ENCODE measurements around the gene RNPEPL1.

RNPEPL1 gene

DNA sequence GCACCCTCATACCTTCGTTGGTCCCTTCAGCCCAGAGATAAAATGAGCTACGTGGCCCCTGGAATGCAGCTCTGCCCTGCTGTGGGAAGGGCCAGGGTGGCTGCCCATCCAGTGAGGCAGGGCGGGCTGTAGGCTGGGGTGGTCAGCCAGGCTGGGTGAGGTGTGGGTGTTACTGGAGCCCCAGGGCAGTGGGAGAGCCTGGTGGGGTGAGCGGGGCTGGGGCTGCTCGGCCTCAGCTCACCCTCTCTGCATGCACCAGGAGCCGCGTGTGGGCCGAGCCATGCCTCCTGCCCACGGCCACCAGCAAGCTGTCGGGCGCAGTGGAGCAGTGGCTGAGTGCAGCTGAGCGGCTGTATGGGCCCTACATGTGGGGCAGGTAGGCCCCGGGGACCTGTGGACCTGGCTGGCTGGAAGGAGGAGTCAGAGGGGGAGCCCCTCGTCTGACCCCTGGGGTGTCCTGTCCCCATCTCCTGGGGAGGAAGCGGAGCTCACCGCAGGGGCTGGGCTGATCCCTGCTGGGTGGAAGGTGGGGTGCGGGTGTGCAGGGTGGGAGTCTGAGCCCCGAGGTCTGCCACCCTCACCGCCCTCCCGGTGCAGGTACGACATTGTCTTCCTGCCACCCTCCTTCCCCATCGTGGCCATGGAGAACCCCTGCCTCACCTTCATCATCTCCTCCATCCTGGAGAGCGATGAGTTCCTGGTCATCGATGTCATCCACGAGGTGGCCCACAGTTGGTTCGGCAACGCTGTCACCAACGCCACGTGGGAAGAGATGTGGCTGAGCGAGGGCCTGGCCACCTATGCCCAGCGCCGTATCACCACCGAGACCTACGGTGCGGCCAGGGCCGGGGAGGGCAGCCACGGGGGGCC is 5.5 kb downstream of the RNPEPL1 start:
- Histone ChIP-seq H3K9me2 (replicated peaks; ENCODE audit: insufficient read depth, low read length) (no peaks in the 10 kb centered on the region), H3K27me3 (ENCODE audit: low read length) (no peaks in the 10 kb centered on the region), H3K4me2 (ENCODE audit: low read depth, low read length, poor library complexity, severe bottlenecking) (no peak overlapping the region), H3K9ac (ENCODE audit: low read length) (no peak overlapping the region), H3K27ac (ENCODE audit: low read depth, low read length) (no peak overlapping the region), H3K4me3 (ENCODE audit: insufficient read depth, low read length, poor library complexity, severe bottlenecking) (no peak overlapping the region), H2AFZ (ENCODE audit: low read depth, low read length, severe bottlenecking) (no peak overlapping the region), H4K20me1 (ENCODE audit: low read depth, low read length) (no peaks in the 10 kb centered on the region), H3K9me3 (ENCODE audit: insufficient read depth, low read length) (no peaks in the 10 kb centered on the region), H3K36me3 (ENCODE audit: low read length) (no peaks in the 10 kb centered on the region), H3F3A (ENCODE audit: insufficient read depth) (no peaks in the 10 kb centered on the region), H3K79me2 (ENCODE audit: insufficient read depth, low read length) (peaks cover 19% of the 10 kb centered on the region)
- no peak for TF ChIP-seq CTCF (IDR thresholded peaks at IDR 0.05; ENCODE audit: insufficient read depth, low read length, poor library complexity, severe bottlenecking)
- no peak for TF ChIP-seq EZH2phosphoT487 (conservative IDR thresholded peaks at IDR 0.05; ENCODE audit: low read length)

DNA sequence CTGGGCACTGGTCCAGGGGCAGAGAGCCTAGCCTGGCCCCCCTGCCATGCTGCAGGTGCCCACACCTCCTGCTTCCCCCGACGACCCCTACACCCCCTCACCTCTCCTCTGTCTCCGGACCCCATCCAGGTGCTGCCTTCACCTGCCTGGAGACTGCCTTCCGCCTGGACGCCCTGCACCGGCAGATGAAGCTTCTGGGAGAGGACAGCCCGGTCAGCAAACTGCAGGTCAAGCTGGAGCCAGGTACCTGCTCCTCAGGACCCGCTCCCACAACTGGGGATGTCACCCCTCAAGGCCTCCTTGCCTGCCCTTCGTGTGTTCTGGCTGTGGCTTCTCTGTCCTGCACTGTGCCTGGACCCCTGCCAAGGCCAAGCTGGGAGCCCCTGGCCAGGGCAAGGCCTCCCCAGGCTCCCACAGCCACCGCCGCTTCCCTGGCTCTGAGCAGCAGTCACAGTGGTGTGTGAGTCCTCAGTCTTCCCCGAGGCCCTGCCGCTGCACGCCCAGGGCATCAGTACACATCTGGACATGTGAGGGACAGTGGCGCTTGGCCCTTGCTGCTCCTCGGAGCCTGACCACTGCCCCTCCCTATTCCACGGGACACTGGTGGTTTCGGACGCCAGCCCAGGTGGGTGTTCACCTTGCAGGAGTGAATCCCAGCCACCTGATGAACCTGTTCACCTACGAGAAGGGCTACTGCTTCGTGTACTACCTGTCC is 6.3 kb downstream of the RNPEPL1 start:
- no peaks in the 10 kb centered on the region for H3K27me3 ChIP-seq (ENCODE audit: low read length)
- no peak overlapping the region for H3K9ac ChIP-seq (ENCODE audit: low read length)
- no peaks in the 10 kb centered on the region for H3K9me3 ChIP-seq (ENCODE audit: insufficient read depth, low read length)
- peaks cover 12% of the 10 kb centered on the region for H3K79me2 ChIP-seq (ENCODE audit: insufficient read depth, low read length)
- no peaks in the 10 kb centered on the region for H3K36me3 ChIP-seq (ENCODE audit: low read length)
- no peak for TF ChIP-seq EZH2phosphoT487 (conservative IDR thresholded peaks at IDR 0.05; ENCODE audit: low read length)
- no peak for TF ChIP-seq CTCF (IDR thresholded peaks at IDR 0.05; ENCODE audit: insufficient read depth, low read length, poor library complexity, severe bottlenecking)
- no peak overlapping the region for H3K4me2 ChIP-seq (ENCODE audit: low read depth, low read length, poor library complexity, severe bottlenecking)
- H4K20me1 ChIP-seq (ENCODE audit: low read depth, low read length): no peaks in the 10 kb centered on the region; the same call in 1 of the 2 replicates
- no peaks in the 10 kb centered on the region for H3F3A ChIP-seq (ENCODE audit: insufficient read depth)
- no peaks in the 10 kb centered on the region for H3K9me2 ChIP-seq (replicated peaks; ENCODE audit: insufficient read depth, low read length)
- no peak overlapping the region for H3K27ac ChIP-seq (ENCODE audit: low read depth, low read length)
- H2AFZ ChIP-seq (ENCODE audit: low read depth, low read length, severe bottlenecking): no peak overlapping the region
- H3K4me3 ChIP-seq (ENCODE audit: insufficient read depth, low read length, poor library complexity, severe bottlenecking): no peak overlapping the region

- Histone ChIP-seq H3K9me2 (replicated peaks; ENCODE audit: insufficient read depth, low read length) (no peaks in the 10 kb centered on the region), H3K79me2 (ENCODE audit: insufficient read depth, low read length) (0 out of 2 replicates have a peak, but pooled peaks cover 8% of the 10 kb centered on the region), H3F3A (ENCODE audit: insufficient read depth) (no peaks in the 10 kb centered on the region), H3K27me3 (ENCODE audit: low read length) (no peaks in the 10 kb centered on the region), H3K36me3 (ENCODE audit: low read length) (no peaks in the 10 kb centered on the region), H3K27ac (ENCODE audit: low read depth, low read length) (no peak overlapping the region), H3K9ac (ENCODE audit: low read length) (no peak overlapping the region), H3K4me3 (ENCODE audit: insufficient read depth, low read length, poor library complexity, severe bottlenecking) (no peak overlapping the region), H4K20me1 (ENCODE audit: low read depth, low read length) (no peaks in the 10 kb centered on the region; the same call in 1 of the 2 replicates), H3K4me2 (ENCODE audit: low read depth, low read length, poor library complexity, severe bottlenecking) (no peak overlapping the region), H3K9me3 (ENCODE audit: insufficient read depth, low read length) (no peaks in the 10 kb centered on the region), H2AFZ (ENCODE audit: low read depth, low read length, severe bottlenecking) (no peak overlapping the region)
- TF ChIP-seq CTCF (IDR thresholded peaks at IDR 0.05; ENCODE audit: insufficient read depth, low read length, poor library complexity, severe bottlenecking) (no peak), EZH2phosphoT487 (conservative IDR thresholded peaks at IDR 0.05; ENCODE audit: low read length) (no peak)
Measured at GRCh38 chr2:240575101-240575965, 7.0 kb downstream of the RNPEPL1 start.
